K562 (cell line): ENCODE data around the gene CHST15. TPM values are rescaled to one million over a fixed set of nuclear protein-coding genes. Genes with fewer than 3 reads are reported as not detected.

ENCODE experiments used
- ATAC-seq: fragments of 200-7000 bp; cut with Tn5 transposase; 3 replicates; pipeline ENCODE4 v1.9.1; 2020; ENCODE audit warnings: moderate library complexity
- BruUV-seq: library from RNA; stranded (reverse); fragments of 400-500 nt; replicated peaks from 2 replicates; lab custom pipeline; 2021; lab: Mats Ljungman, UMichigan
- CTCF ChIA-PET: fragments of 300-600 bp; formaldehyde crosslinking; extraction: SDS; loops from one replicate; lab custom pipeline; 2021; ENCODE audit warnings: low intra/inter-chr PET ratio; lab: Yijun Ruan, JAX
- POLR2A ChIA-PET: fragments of 300-600, 350-650 bp; sonication (Branson Sonifier 250); formaldehyde crosslinking; extraction: SDS; loops from one replicate; lab custom pipeline; 2021; ENCODE audit warnings: antibody characterized with exemption, inconsistent platforms; lab: Yijun Ruan, JAX
- DNase-seq, 4 experiments: peaks; one replicate each; pipeline versions ENCODE4 v3.0.0 to v3.0.0-alpha.2; 2011 to 2018; ENCODE audit warnings: low spot score in 3 of 4, mixed read lengths in 3 of 4; ENCODE audit errors: extremely low read depth in 1 of 4
- FAIRE-seq: peaks from 2 replicates; lab custom pipeline; 2011; peaks lifted over from hg19 to GRCh38; lab: Jason Lieb, UNC
- H2AFZ ChIP-seq: 2 replicates; pipeline ENCODE4 v1.6.0; 2011; ENCODE audit warnings: low read depth, low read length, control low read depth, inconsistent platforms
- H3K27ac ChIP-seq: fragments of 200-600 bp; 3 replicates; pipeline ENCODE4 v1.8.0; 2011; ENCODE audit warnings: low read depth, mild to moderate bottlenecking, control low read depth, inconsistent platforms, low read length, moderate library complexity, mixed read lengths; ENCODE audit errors: extremely low read depth
- H3K27me3 ChIP-seq, 2 experiments: fragments of 300-600 bp in 1 of 2; 2 replicates in 1 of 2; 3 replicates in 1 of 2; pipeline versions ENCODE4 v1.6.0 to v1.8.0; 2011; ENCODE audit warnings: inconsistent platforms in 2 of 2, low read length in 2 of 2, mild to moderate bottlenecking in 1 of 2, mixed read lengths in 1 of 2, moderate library complexity in 1 of 2; ENCODE audit not compliant: control insufficient read depth in 2 of 2, insufficient read depth in 2 of 2
- H3K36me3 ChIP-seq: fragments of 300-600 bp; 3 replicates; pipeline ENCODE4 v1.8.0; 2011; ENCODE audit warnings: mild to moderate bottlenecking, low read length, inconsistent platforms; ENCODE audit not compliant: control insufficient read depth, insufficient read depth
- H3K4me1 ChIP-seq, 2 experiments: fragments of 200-600 bp in 1 of 2; replicated peaks in 1 of 2; 2 replicates in 1 of 2; 3 replicates in 1 of 2; pipeline versions ENCODE4 v1.5.1 to v1.8.0; 2011; ENCODE audit warnings: inconsistent platforms in 2 of 2, low read length in 2 of 2, mild to moderate bottlenecking in 1 of 2, mixed read lengths in 1 of 2, moderate library complexity in 1 of 2; ENCODE audit not compliant: control insufficient read depth in 2 of 2, insufficient read depth in 2 of 2
- H3K4me2 ChIP-seq: 2 replicates; pipeline ENCODE4 v1.6.1; 2011; ENCODE audit warnings: low read length, control low read depth, inconsistent platforms, mixed read lengths; ENCODE audit not compliant: insufficient read depth
- H3K4me3 ChIP-seq: fragments of 200-600 bp; sonication (generic), shearing (Covaris generic); 2 replicates; pipeline ENCODE4 v1.5.1; 2016; ENCODE audit warnings: control low read depth, inconsistent platforms
- H3K79me2 ChIP-seq: fragments of 200-600 bp; 3 replicates; pipeline ENCODE4 v1.8.0; 2011; ENCODE audit warnings: low read length, inconsistent platforms; ENCODE audit not compliant: control insufficient read depth, insufficient read depth
- H3K9ac ChIP-seq, 2 experiments: 2 replicates each; pipeline versions ENCODE4 v1.6.0 to v1.6.1; 2011; ENCODE audit warnings: low read depth in 2 of 2, low read length in 2 of 2, control low read depth in 1 of 2, inconsistent platforms in 1 of 2, mild to moderate bottlenecking in 1 of 2, mixed read lengths in 1 of 2; ENCODE audit not compliant: insufficient read depth in 1 of 2
- H3K9me1 ChIP-seq: one replicate; pipeline ENCODE4 v1.6.0; 2011; ENCODE audit warnings: inconsistent platforms, mild to moderate bottlenecking, low read length, moderate library complexity; ENCODE audit not compliant: control insufficient read depth, insufficient read depth
- H3K9me3 ChIP-seq: replicated peaks from 2 replicates; pipeline ENCODE4 v1.5.1; 2011; ENCODE audit warnings: low read depth, low read length, inconsistent platforms; ENCODE audit not compliant: control insufficient read depth, insufficient read depth
- H4K20me1 ChIP-seq: replicated peaks from 2 replicates; pipeline ENCODE4 v1.6.1; 2011; ENCODE audit warnings: low read length, inconsistent platforms, mixed read lengths; ENCODE audit not compliant: control insufficient read depth, insufficient read depth
- HDAC1 ChIP-seq, 2 experiments: fragments of 450-650 bp; IDR thresholded peaks; 2 replicates each; pipeline ENCODE4 v1.6.1; 2016 to 2017; ENCODE audit warnings: inconsistent platforms in 1 of 2, mild to moderate bottlenecking in 1 of 2, moderate library complexity in 1 of 2
- HLTF ChIP-seq: fragments of 450-650 bp; IDR thresholded peaks from 2 replicates; pipeline ENCODE4 v1.6.1; 2016
- ID3 ChIP-seq, 2 experiments: fragments of 250-450 bp in 1 of 2; fragments of 450-650 bp in 1 of 2; sonication (Bioruptor Pico) in 1 of 2; IDR thresholded peaks; 2 replicates each; pipeline versions ENCODE4 v1.6.1 to v1.8.0; 2016 to 2021; ENCODE audit warnings: mild to moderate bottlenecking in 2 of 2, moderate library complexity in 2 of 2, missing compliant biosample characterization in 1 of 2, missing genetic modification characterization in 1 of 2
- LCOR ChIP-seq: sonication (generic); formaldehyde crosslinking; IDR thresholded peaks from 2 replicates; pipeline ENCODE4 v1.8.0; 2022; ENCODE audit warnings: mild to moderate bottlenecking, missing genetic modification reagents
- MAX ChIP-seq: sonication (generic); formaldehyde crosslinking; IDR thresholded peaks from 2 replicates; pipeline ENCODE4 v1.9.0; 2022; ENCODE audit warnings: mild to moderate bottlenecking, missing genetic modification reagents
- STAT6 ChIP-seq: sonication (generic); formaldehyde crosslinking; IDR thresholded peaks from 2 replicates; pipeline ENCODE4 v1.8.1; 2023; ENCODE audit warnings: mild to moderate bottlenecking, missing genetic modification reagents
- ZNF197 ChIP-seq: fragments of 200-800 bp; sonication (Bioruptor generic); IDR thresholded peaks from 2 replicates; pipeline ENCODE4 v1.6.1; 2016; ENCODE audit warnings: low read depth, missing genetic modification characterization, missing compliant biosample characterization
- WGBS: fragments of 100-300 bp; shearing (Covaris generic); methylation state at CpG from one replicate; pipeline ENCODE4 v1.1.6; 2016; ENCODE audit warnings: low coverage, mixed read lengths; ENCODE audit not compliant: insufficient coverage; ENCODE audit errors: missing lambda C conversion rate; 5-methylcytosine and 5-hydroxymethylcytosine counted together
- in situ Hi-C: fragments of 300-500 bp; cut with MboI; formaldehyde crosslinking; loops from 4 replicates; pipeline ENCODE4 v1.15.0; 2018; ENCODE audit warnings: inconsistent platforms, mixed read lengths
- intact Hi-C: fragments of 100-400 bp; cut with micrococcal nuclease; formaldehyde crosslinking; loops from 2 replicates; pipeline ENCODE4 v1.14.2; 2022
- polyA plus RNA-seq, 8 experiments: library from polyadenylated mRNA; depleted of rRNA in 4 of 8; stranded (reverse) in 5 of 8; unstranded in 3 of 8; fragments of >200 nt; fragmentation: Nextera tagmentation in 2 of 8; fragmentation: Illumina TruSeq in 1 of 8; extraction: Ambion mirVana in 2 of 8; extraction: Trizol in 1 of 8; gene quantifications; 2 replicates each; pipeline versions ENCODE4 v1.2.1 to v1.2.3, GENCODE V29; 2011 to 2014; ENCODE audit warnings: inconsistent platforms in 1 of 8, missing spikeins in 1 of 8
- total RNA-seq, 7 experiments: library from RNA; depleted of rRNA in 6 of 7; stranded (reverse); fragments of >200 nt in 6 of 7; fragmentation: Illumina TruSeq in 2 of 7; extraction: Trizol in 2 of 7; gene quantifications; 2 replicates each; pipeline versions ENCODE4 v1.2.1 to v1.2.3, GENCODE V29; 2011 to 2021; ENCODE audit warnings: low replicate concordance in 1 of 7

The CHST15 gene
- total and polyA plus RNA-seq, 9 of the 15 experiments (the other 6 are each of a cell fraction or from before 2014, with no cell fraction given), result 0.04 to 0.16 (median 0.08) TPM

- WGBS, result 2% methylated on average over 7 of the region's 7 CpGs
- Histone ChIP-seq H4K20me1 (no peaks in the 10 kb centered on the region; the same call in 1 of the 2 replicates), H3K27me3 (peaks cover 0 to 2% of the 10 kb centered on the region in 2 experiments; a peak in 2 of 5 replicates), H3K27ac (no peak overlapping the region), H3K9me1 (no peaks in the 10 kb centered on the region), H3K4me3 (no peak overlapping the region), H3K36me3 (no peaks in the 10 kb centered on the region), H3K79me2 (no peaks in the 10 kb centered on the region), H3K4me1 (no peaks in the 10 kb centered on the region), H3K9me3 (no peaks in the 10 kb centered on the region), H3K9ac (no peak overlapping the region), H2AFZ (no peak overlapping the region), H3K4me2 (no peak overlapping the region)
- BruUV-seq, result no TSS peak
- POLR2A ChIA-PET, result no interaction called here
- CTCF ChIA-PET, result interaction anchor here (2.0 kb wide), 1 partner anchor 384 kb away, joined by 22 read pairs; no protein-coding TSS in a partner anchor
- intact Hi-C loops (loop anchor here (1.0 to 10.0 kb wide), 2 partner anchors 282 to 384 kb away; no protein-coding TSS in a partner anchor), in situ Hi-C loops (loop anchor here (5.0 to 25.0 kb wide), 2 partner anchors 385 to 930 kb away; no protein-coding TSS in a partner anchor)
- ATAC-seq, result no peak
- no peak for FAIRE-seq
- TF ChIP-seq ZNF197 (no peak), MAX (CRISPR knock-in tag) (no peak), HLTF (no peak), HDAC1 (IDR thresholded peaks at IDR 0.05) (no peak), ID3 (CRISPR knock-in tag; IDR thresholded peaks at IDR 0.05) (no peak), ID3 (tag; IDR thresholded peaks at IDR 0.05) (no peak), LCOR (no peak), STAT6 (no peak)
- DNase-seq, result no peak
These were observed 126.5 kb downstream of the CHST15 start for GRCh38 chr10:123966896-123967231.
